Measurements from ENCODE around the gene DBX1. TPM values are rescaled to one million over a fixed set of nuclear protein-coding genes. Genes with fewer than 3 reads are reported as not detected.

The DBX1 gene
- total RNA-seq, 3 donors from 2014 or later (not counting 1 experiment from before 2014, with no cell fraction given): not detected

DNA sequence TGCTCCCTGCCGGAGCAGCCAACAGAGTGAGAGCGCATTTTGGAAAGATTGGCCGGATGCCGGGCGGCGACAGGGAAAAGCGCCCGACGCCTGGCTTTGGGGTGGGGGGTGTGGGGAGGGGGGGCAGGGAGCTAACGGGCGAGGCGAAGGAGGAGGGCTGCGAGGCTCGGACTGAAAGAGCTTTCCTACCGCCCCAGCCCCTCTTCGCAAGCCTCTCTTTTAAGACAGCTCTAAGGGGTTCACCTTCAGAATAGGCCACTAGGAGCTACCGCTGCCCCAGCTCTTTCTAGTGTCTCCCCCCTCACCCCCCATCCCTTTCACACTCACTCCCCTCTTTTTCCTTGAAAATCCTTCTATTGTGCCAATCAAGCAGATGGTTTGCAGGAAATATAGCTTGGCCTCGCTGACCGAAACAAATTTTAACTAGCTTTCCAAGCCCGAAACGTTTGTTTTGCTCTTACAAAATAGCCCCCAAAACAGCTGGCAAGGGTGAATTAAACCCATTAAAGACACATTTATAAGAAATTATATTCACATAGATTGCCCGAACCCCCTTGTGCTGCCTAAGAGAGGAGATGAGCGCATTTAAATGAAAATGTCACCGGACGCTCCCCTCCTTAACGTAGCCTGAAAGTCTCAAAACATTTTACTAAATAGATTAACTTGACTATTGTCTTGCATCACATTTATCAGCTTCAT is 3.7 kb upstream of the DBX1 start:
- Mint-ChIP-seq H3K27me3 (ENCODE audit: low read depth in 2 of 2) (peaks cover 71 to 83% of the 10 kb centered on the region in 2 donors), H3K9me3 (peaks cover 0 to under 1% of the 10 kb centered on the region in 2 donors), H3K27ac (no peak overlapping the region), H3K4me1 (peaks cover 9 to 11% of the 10 kb centered on the region in 2 donors), H3K36me3 (no peaks in the 10 kb centered on the region), H3K4me3 (no peak overlapping the region)
- 14% methylated on average over 20 of the region's 26 CpGs for WGBS (ENCODE audit: insufficient coverage)
- no peak overlapping the region for H3K27ac ChIP-seq (ENCODE audit: low read length)
- H3K27me3 ChIP-seq (ENCODE audit: control insufficient read depth, insufficient read depth, low read length): peaks cover 54% of the 10 kb centered on the region
- ATAC-seq (no peak), DNase-seq (no peak)
- no peaks in the 10 kb centered on the region for H3K36me3 ChIP-seq (ENCODE audit: control insufficient read depth, insufficient read depth, low read length)
- TF ChIP-seq CTCF (IDR thresholded peaks at IDR 0.05): no peak
- intact Hi-C loops (cut with micrococcal nuclease): no loop called here
- peaks cover 4% of the 10 kb centered on the region for H3K4me1 ChIP-seq (ENCODE audit: control insufficient read depth, insufficient read depth, low read length)
- no peak overlapping the region for H3K4me3 ChIP-seq (ENCODE audit: low read length)
- no peaks in the 10 kb centered on the region for H3K9me3 ChIP-seq (ENCODE audit: control insufficient read depth, insufficient read depth, low read length)

DNA sequence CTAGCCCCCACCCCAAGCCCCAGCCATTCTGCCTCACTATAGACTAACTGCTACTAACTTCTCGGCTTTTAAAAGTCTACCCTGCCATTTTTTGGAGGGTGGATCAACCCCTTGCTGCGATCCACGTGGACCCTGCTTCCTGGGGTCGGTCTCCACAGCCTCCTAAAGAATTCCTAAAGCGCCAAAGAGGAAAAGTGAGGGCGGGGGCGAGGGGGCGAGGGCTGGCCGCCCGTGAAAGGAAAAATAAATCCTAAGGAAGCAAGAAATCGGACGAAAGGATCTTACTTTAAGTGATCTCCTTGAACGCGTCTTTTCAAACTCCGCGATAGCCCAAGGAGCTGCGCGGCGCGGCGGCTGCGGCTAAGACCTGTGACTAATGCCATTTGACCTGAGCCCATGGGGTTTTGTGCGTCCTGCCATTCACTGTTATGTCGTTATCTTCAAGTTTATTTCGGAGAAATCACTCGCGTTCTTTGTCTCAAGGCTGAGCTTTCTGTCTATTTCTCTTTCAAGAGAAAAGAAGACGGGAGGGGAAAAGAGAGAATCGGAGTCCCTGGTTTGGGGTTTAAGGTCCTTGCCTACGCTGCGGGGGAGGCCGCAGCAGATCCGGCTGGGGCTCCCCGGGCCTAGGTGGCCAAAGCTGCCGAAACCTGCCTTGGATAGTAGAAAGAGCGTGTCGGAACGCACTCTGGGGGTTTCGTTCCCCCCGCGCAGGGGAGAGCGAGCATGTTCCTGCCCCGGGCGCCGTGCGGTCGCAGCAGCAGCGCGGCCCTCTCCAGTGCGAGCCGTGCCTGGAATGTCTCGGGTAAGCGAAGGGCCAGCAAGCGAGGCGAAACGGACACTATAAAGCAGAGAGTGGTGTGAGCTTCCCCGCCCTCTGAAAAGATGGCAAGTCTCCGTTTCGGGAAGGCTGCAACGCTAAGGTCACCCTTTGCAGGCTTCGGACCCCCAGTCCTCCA is 2.8 kb upstream of the DBX1 start:
- no peaks in the 10 kb centered on the region for H3K36me3 ChIP-seq (ENCODE audit: control insufficient read depth, insufficient read depth, low read length)
- Mint-ChIP-seq H3K9me3 (peaks cover 0 to 3% of the 10 kb centered on the region in 2 donors), H3K27ac (no peak overlapping the region), H3K36me3 (peaks cover 3% of the 10 kb centered on the region), H3K4me1 (peaks cover 17 to 19% of the 10 kb centered on the region in 2 donors), H3K27me3 (ENCODE audit: low read depth in 2 of 2) (peaks cover 80 to 85% of the 10 kb centered on the region in 2 donors), H3K4me3 (no peak overlapping the region)
- DNase-seq: peak in 1 of 2 donors; percentile 29
- ATAC-seq: no peak
- no peaks in the 10 kb centered on the region for H3K9me3 ChIP-seq (ENCODE audit: control insufficient read depth, insufficient read depth, low read length)
- H3K4me1 ChIP-seq (ENCODE audit: control insufficient read depth, insufficient read depth, low read length): peaks cover 4% of the 10 kb centered on the region
- no peak overlapping the region for H3K27ac ChIP-seq (ENCODE audit: low read length)
- no peak overlapping the region for H3K4me3 ChIP-seq (ENCODE audit: low read length)
- WGBS (ENCODE audit: insufficient coverage): 5% methylated on average over 61 of the region's 61 CpGs
- TF ChIP-seq CTCF (IDR thresholded peaks at IDR 0.05): no peak
- peaks cover 63% of the 10 kb centered on the region for H3K27me3 ChIP-seq (ENCODE audit: control insufficient read depth, insufficient read depth, low read length)
- intact Hi-C loops (cut with micrococcal nuclease): no loop called here

- intact Hi-C loops (cut with micrococcal nuclease): no loop called here
Observed at GRCh38 chr11:20161923-20162744, 1.9 kb upstream of the DBX1 start.

More at GRCh38 chr11:20161923-20162744, 1.9 kb upstream of the DBX1 start:
- Histone ChIP-seq H3K9me3 (ENCODE audit: control insufficient read depth, insufficient read depth, low read length) (no peaks in the 10 kb centered on the region), H3K27ac (ENCODE audit: low read length) (no peak overlapping the region), H3K4me3 (ENCODE audit: low read length) (no peak overlapping the region), H3K36me3 (ENCODE audit: control insufficient read depth, insufficient read depth, low read length) (no peaks in the 10 kb centered on the region), H3K4me1 (ENCODE audit: control insufficient read depth, insufficient read depth, low read length) (peaks cover 7% of the 10 kb centered on the region), H3K27me3 (ENCODE audit: control insufficient read depth, insufficient read depth, low read length) (peaks cover 72% of the 10 kb centered on the region)
- peaks cover 13% of the 10 kb centered on the region for H3K36me3 Mint-ChIP-seq
- WGBS (ENCODE audit: insufficient coverage): 5% methylated on average over 22 of the region's 24 CpGs
- H3K27ac Mint-ChIP-seq: no peak overlapping the region
- DNase-seq: peak in 1 of 2 donors; percentile 9
- H3K9me3 Mint-ChIP-seq: peaks cover 0 to 3% of the 10 kb centered on the region in 2 donors
- H3K27me3 Mint-ChIP-seq (ENCODE audit: low read depth in 2 of 2): peaks cover 82 to 85% of the 10 kb centered on the region in 2 donors
- H3K4me1 Mint-ChIP-seq: peaks cover 27% of the 10 kb centered on the region in 2 donors
- ATAC-seq: no peak
- no peak overlapping the region for H3K4me3 Mint-ChIP-seq
- TF ChIP-seq CTCF (IDR thresholded peaks at IDR 0.05): no peak
